Stomach (tissue), 9 donors: ENCODE results near the gene AQP12B. TPM values are rescaled to one million over a fixed set of nuclear protein-coding genes. Genes with fewer than 3 reads are reported as not detected.
A peak's percentile ranks its signal among the peaks of the same experiment; 100 is the strongest.
"Not testable (repeated sequence)": the region's sequence is repeated elsewhere in the genome, so short reads cannot be mapped to it uniquely, and the experiment has no call there.

ENCODE experiments used
- DNase-seq, 2 donors: peaks; one replicate each; pipeline versions ENCODE4 v3.0.0 to v3.0.0-alpha.2; 2013 to 2019
- H3K27ac ChIP-seq, 5 donors: fragments of 200-600 bp in 4 of 5; sonication (generic) in 4 of 5; one replicate each; pipeline ENCODE4 v1.5.1; 2013 to 2019; ENCODE audit warnings: mild to moderate bottlenecking in 1 of 5, moderate library complexity in 1 of 5
- H3K27me3 ChIP-seq, 3 donors: fragments of 200-600 bp; sonication (generic); one replicate each; pipeline ENCODE4 v1.5.1; 2017 to 2019; ENCODE audit warnings: mixed run types in 1 of 3
- H3K36me3 ChIP-seq, 4 donors: fragments of 200-600 bp; sonication (generic); 1 replicate in 3 of 4; 2 replicates in 1 of 4; pipeline ENCODE4 v1.5.1; 2016 to 2019
- H3K4me1 ChIP-seq, 4 donors: fragments of 200-600 bp; sonication (generic); one replicate each; pipeline ENCODE4 v1.5.1; 2016 to 2019
- H3K4me3 ChIP-seq, 4 donors: fragments of 200-600 bp; sonication (generic) in 3 of 4; one replicate each; pipeline ENCODE4 v1.5.1; 2016 to 2019; ENCODE audit warnings: mild to moderate bottlenecking in 1 of 4
- H3K9me3 ChIP-seq, 4 donors: fragments of 200-600 bp; sonication (generic); one replicate each; pipeline ENCODE4 v1.5.1; 2016 to 2019
- CTCF ChIP-seq, 7 experiments: fragments of 450-650 bp in 4 of 7; fragments of 200-600 bp in 3 of 7; sonication (generic) in 3 of 7; IDR thresholded peaks; one replicate each; pipeline ENCODE4 v1.5.1; 2016 to 2019; ENCODE audit warnings: antibody characterized with exemption in 7 of 7, control low read depth in 2 of 7, mild to moderate bottlenecking in 1 of 7
- EP300 ChIP-seq: sonication (generic); formaldehyde crosslinking; IDR thresholded peaks from one replicate; pipeline ENCODE4 v1.6.1; 2017; ENCODE audit warnings: antibody characterized with exemption
- POLR2A ChIP-seq, 4 donors: fragments of 450-650 bp; IDR thresholded peaks; one replicate each; pipeline ENCODE4 v1.6.1; 2016; ENCODE audit warnings: antibody characterized with exemption in 4 of 4, control low read depth in 2 of 4, mild to moderate bottlenecking in 1 of 4, moderate library complexity in 1 of 4
- POLR2AphosphoS5 ChIP-seq, 3 donors: sonication (generic); formaldehyde crosslinking; IDR thresholded peaks; one replicate each; pipeline ENCODE4 v1.6.1; 2016; ENCODE audit warnings: antibody characterized with exemption in 3 of 3
- WGBS, 5 donors: extraction: QIAGEN DNeasy Blood & Tissue Kit in 3 of 5; methylation state at CpG; one replicate each; pipeline versions ENCODE4 v1.1.5 to v1.1.7; 2013 to 2018; 5-methylcytosine and 5-hydroxymethylcytosine counted together
- intact Hi-C: fragments of 100-400 bp; cut with DNase I; formaldehyde crosslinking; loops from one replicate; pipeline ENCODE4 v1.15.1; 2023; ENCODE audit warnings: low total_unique reads
- polyA plus RNA-seq, 3 donors: library from polyadenylated mRNA; stranded (reverse); fragments of 200-250 nt; gene quantifications; one replicate each; pipeline ENCODE4 v1.2.3, GENCODE V29; 2013
- total RNA-seq, 5 donors: library from RNA; depleted of rRNA; stranded (reverse); fragments of >200 nt; gene quantifications; one replicate each; pipeline versions ENCODE4 v1.1.0 to v1.2.3, GENCODE V29; 2014 to 2016
- donor health status: healthy with polysubstance abuse.
- donor health status: Bipolar disorder and iron deficiency.
- donor health status: healthy.

Gene AQP12B
- total and polyA plus RNA-seq, 8 donors = 0.46 to 0.89 TPM; not detected in 6

GRCh38 chr2:240687741-240688552 is 5.3 kb upstream of the AQP12B start:
- Histone ChIP-seq H3K27ac (no peak overlapping the region), H3K4me1 (peaks cover 0 to 8% (median 0%) of the 10 kb centered on the region in 4 donors), H3K9me3 (no peaks in the 10 kb centered on the region), H3K36me3 (no peaks in the 10 kb centered on the region), H3K4me3 (no peak overlapping the region), H3K27me3 (peaks cover 0 to 5% (median 0%) of the 10 kb centered on the region in 3 donors)
- TF ChIP-seq EP300 = no peak
- TF ChIP-seq POLR2AphosphoS5 (IDR thresholded peaks at IDR 0.05) = no peak
- TF ChIP-seq POLR2A (IDR thresholded peaks at IDR 0.05) = no peak
- TF ChIP-seq CTCF (IDR thresholded peaks at IDR 0.05) = no peak
- DNase-seq = peak in 1 of 2 donors; percentile 0
- 87 to 90% (median 90%) methylated on average over 11 to 14 of the region's 14 CpGs for WGBS, 5 donors
- intact Hi-C loops = no loop called here

- peak in 1 of 2 donors; percentile 10 for DNase-seq
- H3K9me3 ChIP-seq = no peaks in the 10 kb centered on the region
- TF ChIP-seq POLR2AphosphoS5 (IDR thresholded peaks at IDR 0.05) (no peak), CTCF (IDR thresholded peaks at IDR 0.05) (no peak), EP300 (no peak)
- H3K36me3 ChIP-seq = no peaks in the 10 kb centered on the region
- H3K27me3 ChIP-seq = peaks cover 0 to 5% (median 0%) of the 10 kb centered on the region in 3 donors
- WGBS, 5 donors = 79 to 87% (median 86%) methylated on average over 15 to 20 of the region's 20 CpGs
- H3K4me1 ChIP-seq = peaks cover 0 to 8% (median 0%) of the 10 kb centered on the region in 4 donors
- no peak overlapping the region for H3K27ac ChIP-seq
- no peak overlapping the region for H3K4me3 ChIP-seq
- intact Hi-C loops = no loop called here
These were observed 4.5 kb upstream of the AQP12B start for GRCh38 chr2:240687045-240687740.

DNA sequence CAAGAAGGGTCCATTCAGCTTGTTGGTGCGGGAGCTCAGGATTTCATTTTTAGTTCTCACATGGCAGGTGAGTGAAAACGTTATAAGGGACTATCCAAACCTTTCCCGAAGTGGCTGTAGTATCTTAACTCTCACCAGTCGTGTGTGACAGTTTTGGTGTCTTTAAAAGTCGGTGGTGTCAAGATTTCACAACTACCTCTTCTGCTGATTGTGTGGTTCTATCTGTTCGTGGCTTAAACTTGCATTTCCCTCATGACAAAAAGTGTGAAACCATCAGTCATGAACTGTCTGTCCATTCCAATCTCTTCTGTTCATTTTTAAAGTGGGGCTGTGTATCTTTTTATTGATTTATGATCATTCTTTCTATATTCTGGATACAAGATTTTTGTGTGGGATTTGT is 3.8 kb upstream of the AQP12B start:
- intact Hi-C loops = no loop called here
- 41 to 54% (median 52%) methylated on average over 6 of the region's 6 CpGs for WGBS, 5 donors
- Histone ChIP-seq H3K4me3 (no peak overlapping the region), H3K4me1 (peaks cover 0 to 8% (median 0%) of the 10 kb centered on the region in 4 donors), H3K36me3 (no peaks in the 10 kb centered on the region), H3K9me3 (no peaks in the 10 kb centered on the region), H3K27ac (no peak overlapping the region), H3K27me3 (peaks cover 0 to 5% (median 0%) of the 10 kb centered on the region in 3 donors)
- no peak for TF ChIP-seq POLR2A (IDR thresholded peaks at IDR 0.05)
- TF ChIP-seq EP300 = no peak
- TF ChIP-seq CTCF (IDR thresholded peaks at IDR 0.05) = no peak
- no peak for TF ChIP-seq POLR2AphosphoS5 (IDR thresholded peaks at IDR 0.05)
- no peak for DNase-seq

DNA sequence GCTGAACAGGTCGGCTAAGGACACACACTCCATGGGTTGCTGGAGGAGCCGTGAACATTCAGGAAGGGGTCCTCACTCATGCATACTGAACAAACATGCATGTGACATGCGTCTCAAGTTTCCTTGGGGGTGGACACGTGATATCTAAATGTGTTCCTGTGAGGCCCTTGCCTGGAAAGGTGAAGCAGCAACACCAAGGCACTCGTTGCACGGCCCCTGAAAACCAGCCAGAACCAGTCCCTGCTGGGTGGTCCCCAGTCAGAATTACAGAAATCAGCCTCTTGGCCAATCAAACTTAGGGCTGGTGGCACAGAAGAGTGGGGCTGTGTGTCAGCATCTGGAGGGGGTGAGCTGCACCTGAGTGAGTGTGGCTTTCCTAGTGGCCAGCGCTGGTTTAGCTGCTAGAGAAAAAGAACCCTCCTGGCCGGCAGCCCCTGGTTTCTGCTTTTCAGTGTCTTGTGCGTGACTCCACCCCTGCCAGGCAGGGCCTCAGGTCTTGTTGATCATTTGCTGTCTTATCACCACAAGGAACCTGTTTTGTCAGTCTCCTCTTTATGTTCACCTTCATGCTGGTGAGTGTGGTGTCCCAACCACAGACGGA is 3.2 kb upstream of the AQP12B start:
- H3K36me3 ChIP-seq = no peaks in the 10 kb centered on the region
- peaks cover 0 to 5% (median 0%) of the 10 kb centered on the region in 3 donors for H3K27me3 ChIP-seq
- 31 to 56% (median 36%) methylated on average over 9 to 10 of the region's 10 CpGs for WGBS, 5 donors
- no peaks in the 10 kb centered on the region for H3K9me3 ChIP-seq
- H3K27ac ChIP-seq = no peak overlapping the region
- peaks cover 0 to 8% (median 0%) of the 10 kb centered on the region in 4 donors for H3K4me1 ChIP-seq
- no peak overlapping the region for H3K4me3 ChIP-seq
- TF ChIP-seq CTCF (IDR thresholded peaks at IDR 0.05) (no peak), EP300 (no peak), POLR2A (IDR thresholded peaks at IDR 0.05) (no peak), POLR2AphosphoS5 (IDR thresholded peaks at IDR 0.05) (no peak)
- DNase-seq = peak in 1 of 2 donors; percentile 83
- intact Hi-C loops = no loop called here

DNA sequence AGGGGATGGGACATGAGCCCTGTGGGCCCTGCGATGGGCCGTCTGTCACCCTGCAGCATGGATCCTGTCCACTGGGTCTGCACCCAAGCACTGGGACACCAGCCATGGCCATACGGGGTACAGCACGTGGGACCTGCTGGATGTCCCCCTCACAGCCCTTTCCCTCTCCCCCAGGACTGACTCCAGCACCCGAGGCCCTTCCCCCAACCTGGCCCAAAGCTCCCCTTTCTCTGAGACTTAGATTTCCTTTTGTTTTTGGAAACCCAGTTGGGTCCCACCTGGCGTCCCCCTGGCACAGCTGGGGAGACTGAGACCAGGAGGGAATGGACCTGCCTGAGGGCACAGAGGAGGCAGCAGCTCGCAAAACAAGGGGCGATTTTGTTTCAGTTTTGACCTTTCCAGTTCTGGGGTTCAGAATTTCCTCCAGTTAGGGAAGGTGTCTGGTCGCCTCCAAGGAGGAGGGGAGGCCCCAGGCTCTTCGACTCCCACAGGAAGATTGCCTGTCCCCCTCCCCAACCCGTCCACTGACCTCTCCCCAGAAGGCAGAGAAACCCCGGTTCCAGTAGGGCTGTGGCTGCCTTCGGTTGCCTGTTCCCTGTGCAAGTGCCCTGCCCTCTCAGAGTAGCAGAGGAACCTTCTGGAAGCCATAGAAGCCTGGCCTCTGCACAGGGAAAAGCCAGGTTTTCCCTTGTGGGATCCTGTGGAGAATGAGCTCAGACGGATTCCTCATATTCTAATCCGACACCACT is 1.5 kb upstream of the AQP12B start:
- WGBS, 5 donors = 69 to 82% (median 79%) methylated on average over 8 to 15 of the region's 15 CpGs
- intact Hi-C loops, DNase-seq, H3K4me1 ChIP-seq, H3K4me3 ChIP-seq, H3K27ac ChIP-seq, H3K9me3 ChIP-seq, H3K36me3 ChIP-seq, H3K27me3 ChIP-seq: not testable (repeated sequence)

DNA sequence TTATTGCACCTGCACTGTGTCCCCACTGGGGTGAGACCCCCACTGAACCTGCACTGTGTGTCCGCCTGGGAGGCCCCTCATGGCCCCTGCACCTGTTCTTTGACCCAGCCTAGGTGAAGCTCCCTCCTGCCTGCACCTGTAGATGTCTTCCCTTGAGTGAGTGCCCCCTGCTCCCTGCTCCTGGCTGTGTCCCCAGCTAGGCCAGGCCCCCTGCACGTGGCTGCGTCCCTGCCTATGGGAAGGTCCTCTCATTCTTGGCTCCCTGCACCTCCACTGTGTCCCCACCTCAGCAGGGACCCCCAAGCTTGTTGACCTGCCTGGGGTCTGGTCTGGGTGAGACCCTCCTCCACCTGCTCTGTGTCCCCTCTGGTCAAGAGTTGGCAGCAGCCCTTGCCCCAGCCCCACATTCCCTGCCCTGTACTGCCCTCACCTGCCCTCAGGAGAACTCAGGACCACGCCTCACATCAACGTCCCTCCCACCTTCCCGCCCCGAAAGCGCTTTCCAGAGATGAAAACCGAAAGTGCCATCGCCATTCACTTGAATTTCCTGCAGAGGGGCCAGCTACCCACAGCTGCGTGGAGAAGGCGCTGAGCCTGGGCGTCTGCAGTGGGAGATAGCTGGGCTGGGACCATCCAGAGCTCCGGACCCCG is 769 bp upstream of the AQP12B start:
- H3K36me3 ChIP-seq, H3K4me1 ChIP-seq, H3K27me3 ChIP-seq, H3K27ac ChIP-seq, H3K9me3 ChIP-seq, H3K4me3 ChIP-seq, intact Hi-C loops, DNase-seq: not testable (repeated sequence)
- 69 to 76% (median 74%) methylated on average over 2 to 3 of the region's 15 CpGs; no CpG with 5 or more reads in 2 of the 5 donors for WGBS, 5 donors
